KMS-11 (cell line): ENCODE results near the gene SPHKAP.

ENCODE experiments used
- H2AFZ ChIP-seq: fragments of 200-600 bp; sonication (generic); 2 replicates; pipeline ENCODE4 v1.6.1; 2016; ENCODE audit warnings: antibody characterized with exemption, mixed run types, low read depth
- H3K27ac ChIP-seq: fragments of 200-600 bp; sonication (generic); 2 replicates; pipeline ENCODE4 v1.6.1; 2016; ENCODE audit warnings: mild to moderate bottlenecking, mixed run types
- H3K27me3 ChIP-seq: fragments of 200-600 bp; sonication (generic); 2 replicates; pipeline ENCODE4 v1.6.1; 2017; ENCODE audit warnings: mild to moderate bottlenecking, low read depth, mixed run types, moderate library complexity; ENCODE audit not compliant: insufficient read depth
- H3K36me3 ChIP-seq: fragments of 200-600 bp; sonication (generic); 2 replicates; pipeline ENCODE4 v1.6.1; 2017; ENCODE audit warnings: mild to moderate bottlenecking, mixed run types; ENCODE audit not compliant: insufficient read depth
- H3K4me1 ChIP-seq: fragments of 200-600 bp; sonication (generic); 2 replicates; pipeline ENCODE4 v1.6.1; 2016; ENCODE audit warnings: mild to moderate bottlenecking, low read depth, mixed run types; ENCODE audit not compliant: poor library complexity, severe bottlenecking
- H3K4me2 ChIP-seq: fragments of 200-600 bp; sonication (generic); 2 replicates; pipeline ENCODE4 v1.7.0; 2016; ENCODE audit warnings: mild to moderate bottlenecking, mixed run types
- H3K4me3 ChIP-seq: fragments of 200-600 bp; sonication (generic); IDR thresholded peaks from 2 replicates; pipeline ENCODE4 v1.6.1; 2017; ENCODE audit warnings: low read depth, low read length, mixed read lengths; ENCODE audit not compliant: insufficient read depth
- H3K79me2 ChIP-seq: fragments of 200-600 bp; sonication (generic); 2 replicates; pipeline ENCODE4 v1.6.1; 2016; ENCODE audit warnings: low read depth, mixed run types; ENCODE audit not compliant: insufficient read depth
- H3K9ac ChIP-seq: fragments of 200-600 bp; sonication (generic); 2 replicates; pipeline ENCODE4 v1.6.1; 2016; ENCODE audit warnings: mild to moderate bottlenecking, mixed run types
- H4K20me1 ChIP-seq: fragments of 200-600 bp; sonication (generic); 2 replicates; pipeline ENCODE4 v1.6.1; 2016; ENCODE audit warnings: mild to moderate bottlenecking, mixed run types; ENCODE audit not compliant: insufficient read depth
- TF ChIP-seq, protein P1 (sequence below): fragments of 200-600 bp; sonication (generic); conservative IDR thresholded peaks from 2 replicates; pipeline ENCODE4 v1.6.1; 2017; ENCODE audit warnings: low read depth, mild to moderate bottlenecking, antibody characterized with exemption, low read length, moderate library complexity, mixed read lengths

SPHKAP gene

DNA sequence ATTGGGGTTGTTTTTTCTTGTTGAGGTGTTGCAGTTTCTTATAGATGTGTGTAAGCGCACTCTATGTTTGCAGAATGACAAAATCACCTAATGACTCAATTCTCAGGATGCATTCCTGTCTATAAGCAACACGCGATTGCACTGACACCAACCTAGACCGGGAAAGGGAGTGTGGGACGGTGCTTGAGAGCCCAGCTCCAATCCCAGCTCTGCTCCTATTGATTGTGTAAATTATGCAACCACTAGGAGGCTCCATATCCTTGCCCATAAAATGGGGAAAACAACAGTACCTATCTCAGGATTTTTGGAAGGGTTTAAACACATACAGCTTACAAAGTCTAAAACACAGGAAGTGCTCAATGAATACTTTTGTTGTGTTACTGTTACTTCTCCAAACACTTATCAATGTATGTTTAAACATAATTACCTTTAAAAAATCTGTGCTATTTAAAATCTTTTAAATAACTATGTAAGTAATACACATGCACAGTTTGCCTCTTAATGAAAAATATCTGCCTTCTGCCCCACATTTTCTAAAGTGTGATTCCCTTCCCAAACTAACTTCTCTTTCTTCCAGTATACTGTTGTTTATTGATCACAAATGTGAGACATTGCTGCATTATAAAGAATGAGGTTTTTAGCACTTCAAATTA, 132.5 kb downstream of the SPHKAP start:
- Histone ChIP-seq H2AFZ (no peak overlapping the region), H4K20me1 (no peaks in the 10 kb centered on the region), H3K27me3 (no peaks in the 10 kb centered on the region), H3K27ac (no peak overlapping the region), H3K36me3 (no peaks in the 10 kb centered on the region), H3K4me3 (no peak overlapping the region), H3K79me2 (no peaks in the 10 kb centered on the region), H3K4me1 (no peaks in the 10 kb centered on the region), H3K9ac (no peak overlapping the region), H3K4me2 (no peak overlapping the region)
- TF ChIP-seq, protein P1, sequence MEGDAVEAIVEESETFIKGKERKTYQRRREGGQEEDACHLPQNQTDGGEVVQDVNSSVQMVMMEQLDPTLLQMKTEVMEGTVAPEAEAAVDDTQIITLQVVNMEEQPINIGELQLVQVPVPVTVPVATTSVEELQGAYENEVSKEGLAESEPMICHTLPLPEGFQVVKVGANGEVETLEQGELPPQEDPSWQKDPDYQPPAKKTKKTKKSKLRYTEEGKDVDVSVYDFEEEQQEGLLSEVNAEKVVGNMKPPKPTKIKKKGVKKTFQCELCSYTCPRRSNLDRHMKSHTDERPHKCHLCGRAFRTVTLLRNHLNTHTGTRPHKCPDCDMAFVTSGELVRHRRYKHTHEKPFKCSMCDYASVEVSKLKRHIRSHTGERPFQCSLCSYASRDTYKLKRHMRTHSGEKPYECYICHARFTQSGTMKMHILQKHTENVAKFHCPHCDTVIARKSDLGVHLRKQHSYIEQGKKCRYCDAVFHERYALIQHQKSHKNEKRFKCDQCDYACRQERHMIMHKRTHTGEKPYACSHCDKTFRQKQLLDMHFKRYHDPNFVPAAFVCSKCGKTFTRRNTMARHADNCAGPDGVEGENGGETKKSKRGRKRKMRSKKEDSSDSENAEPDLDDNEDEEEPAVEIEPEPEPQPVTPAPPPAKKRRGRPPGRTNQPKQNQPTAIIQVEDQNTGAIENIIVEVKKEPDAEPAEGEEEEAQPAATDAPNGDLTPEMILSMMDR = peak; percentile 53

DNA sequence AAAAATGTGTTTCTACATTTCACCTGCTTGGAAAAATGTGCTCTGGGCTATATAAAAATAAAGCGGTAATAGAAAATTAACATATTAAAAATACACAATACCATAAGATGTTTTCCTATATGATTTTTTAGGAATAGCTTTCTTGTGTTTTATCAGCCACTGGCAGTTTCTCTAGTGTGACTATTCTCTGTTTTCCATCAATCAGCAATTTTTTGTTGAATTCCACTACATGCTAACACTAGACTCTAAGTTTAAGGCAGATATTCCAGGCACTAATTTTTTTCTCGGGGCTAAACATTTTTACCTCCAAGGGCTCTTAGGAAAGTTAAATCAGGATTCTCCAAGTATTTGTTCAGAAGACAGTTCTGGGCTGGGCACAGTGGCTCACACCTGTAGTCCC, 140.5 kb downstream of the SPHKAP start:
- no peak overlapping the region for H2AFZ ChIP-seq
- H3K27ac ChIP-seq = no peak overlapping the region
- no peaks in the 10 kb centered on the region for H3K79me2 ChIP-seq
- no peak overlapping the region for H3K4me2 ChIP-seq
- no peak overlapping the region for H3K4me3 ChIP-seq
- no peaks in the 10 kb centered on the region for H3K4me1 ChIP-seq
- H3K27me3 ChIP-seq = no peaks in the 10 kb centered on the region
- no peaks in the 10 kb centered on the region for H4K20me1 ChIP-seq
- no peak overlapping the region for H3K9ac ChIP-seq
- TF ChIP-seq, protein P1 = no peak
- H3K36me3 ChIP-seq = no peaks in the 10 kb centered on the region

DNA sequence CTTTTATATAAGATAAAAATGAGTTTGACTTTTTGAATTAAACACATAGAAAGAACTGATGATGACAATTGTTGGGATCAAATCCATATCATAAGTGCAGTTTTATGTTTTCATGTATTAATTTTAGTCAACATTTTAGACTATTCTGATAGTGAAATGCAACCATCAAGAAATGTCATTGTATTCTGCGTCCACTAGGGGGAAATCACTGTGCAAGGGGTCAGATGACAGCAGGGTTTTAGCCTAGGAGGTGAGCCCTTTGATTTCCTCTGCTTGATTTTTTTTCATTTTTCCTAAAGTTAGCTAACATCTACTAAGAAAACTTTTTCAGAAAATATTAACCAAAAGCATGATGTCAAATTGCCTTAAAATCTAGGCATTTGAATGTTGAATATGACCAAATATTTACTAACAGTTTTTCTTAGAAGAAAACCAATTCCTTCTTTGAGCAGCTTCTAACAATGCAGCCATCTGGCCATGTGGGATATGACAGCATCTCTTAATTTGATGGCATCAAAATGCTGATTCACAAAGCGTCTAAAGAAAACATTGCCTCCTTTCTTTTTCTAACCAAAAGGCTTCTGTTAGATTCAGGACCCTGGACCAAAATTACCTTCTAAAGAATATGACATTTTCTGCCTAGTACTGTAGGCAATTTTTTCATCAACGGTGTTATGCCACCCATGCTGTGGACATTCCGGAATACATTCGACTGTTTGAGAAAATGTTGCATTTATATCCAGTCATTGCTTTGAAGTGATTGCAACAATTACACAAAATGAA, 141.5 kb downstream of the SPHKAP start:
- H3K27me3 ChIP-seq = no peaks in the 10 kb centered on the region
- no peak overlapping the region for H3K4me3 ChIP-seq
- H3K79me2 ChIP-seq = no peaks in the 10 kb centered on the region
- no peak overlapping the region for H3K4me2 ChIP-seq
- no peak overlapping the region for H2AFZ ChIP-seq
- H3K4me1 ChIP-seq = no peaks in the 10 kb centered on the region
- TF ChIP-seq, protein P1 = peak; percentile 67
- no peak overlapping the region for H3K9ac ChIP-seq
- H3K27ac ChIP-seq = no peak overlapping the region
- no peaks in the 10 kb centered on the region for H4K20me1 ChIP-seq
- H3K36me3 ChIP-seq = no peaks in the 10 kb centered on the region

DNA sequence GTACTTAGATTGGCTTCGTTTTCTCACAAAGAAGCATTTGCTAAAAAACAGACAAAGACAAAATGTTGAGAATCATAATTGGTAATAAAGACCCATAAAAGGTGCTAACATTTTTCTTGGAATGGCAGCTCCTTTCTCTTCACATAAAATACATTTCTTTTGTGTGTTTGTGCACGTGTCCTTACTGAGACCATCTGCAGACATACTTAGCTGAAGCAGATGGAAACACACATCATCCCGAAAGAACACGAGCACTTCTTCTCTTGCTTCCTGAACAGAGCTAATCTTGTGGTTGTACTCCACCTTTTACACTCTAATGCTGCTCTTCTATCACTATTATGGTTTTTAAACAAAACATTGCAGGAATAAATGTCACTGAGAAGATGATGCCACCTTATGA, 142.5 kb downstream of the SPHKAP start:
- no peak overlapping the region for H3K9ac ChIP-seq
- no peak overlapping the region for H2AFZ ChIP-seq
- no peak overlapping the region for H3K4me3 ChIP-seq
- no peaks in the 10 kb centered on the region for H3K79me2 ChIP-seq
- no peak overlapping the region for H3K4me2 ChIP-seq
- H3K36me3 ChIP-seq = no peaks in the 10 kb centered on the region
- no peak overlapping the region for H3K27ac ChIP-seq
- H3K4me1 ChIP-seq = no peaks in the 10 kb centered on the region
- TF ChIP-seq, protein P1 = no peak
- H4K20me1 ChIP-seq = no peaks in the 10 kb centered on the region
- no peaks in the 10 kb centered on the region for H3K27me3 ChIP-seq
